SK-N-SH (cell line): ENCODE measurements around the gene TBL1X. TPM values are rescaled to one million over a fixed set of nuclear protein-coding genes. Genes with fewer than 3 reads are reported as not detected.

Experiments
- CTCF ChIA-PET: fragments of 300-600, 350-600 bp; formaldehyde crosslinking; extraction: SDS; loops from one replicate; lab custom pipeline; 2021; lab: Yijun Ruan, JAX
- POLR2A ChIA-PET: fragments of 350-600 bp; sonication (Branson Sonifier 250); formaldehyde crosslinking; extraction: SDS; loops from one replicate; lab custom pipeline; 2020; ENCODE audit warnings: antibody characterized with exemption, inconsistent platforms; lab: Yijun Ruan, JAX
- DNase-seq: peaks from one replicate; pipeline ENCODE4 v3.0.0; 2012
- H2AFZ ChIP-seq: fragments of 200-600 bp; sonication (generic); 2 replicates; pipeline ENCODE4 v1.8.1; 2016; ENCODE audit warnings: antibody characterized with exemption, mild to moderate bottlenecking, low read depth
- H3F3A ChIP-seq: fragments of 200-600 bp; sonication (generic); replicated peaks from 2 replicates; pipeline ENCODE3; 2016; ENCODE audit warnings: antibody characterized with exemption, mild to moderate bottlenecking; ENCODE audit not compliant: insufficient read depth
- H3K27ac ChIP-seq, 2 experiments: fragments of 200-500 bp in 1 of 2; fragments of 200-600 bp in 1 of 2; sonication (Bioruptor generic) in 1 of 2; sonication (generic), shearing (Covaris generic) in 1 of 2; 2 replicates each; pipeline versions ENCODE4 v1.5.1 to v1.6.1; 2014 to 2016; ENCODE audit warnings: low read depth in 2 of 2, inconsistent platforms in 1 of 2, low read length in 1 of 2, mild to moderate bottlenecking in 1 of 2, mixed read lengths in 1 of 2
- H3K27me3 ChIP-seq: fragments of 200-600 bp; sonication (generic), shearing (Covaris generic); 2 replicates; pipeline ENCODE4 v1.6.1; 2016; ENCODE audit warnings: mixed run types; ENCODE audit not compliant: insufficient read depth
- H3K36me3 ChIP-seq, 2 experiments: fragments of 200-500 bp in 1 of 2; fragments of 200-600 bp in 1 of 2; sonication (Bioruptor generic) in 1 of 2; sonication (generic) in 1 of 2; replicated peaks in 1 of 2; 2 replicates each; pipeline versions ENCODE3 to v1.5.1; 2014 to 2016; ENCODE audit warnings: low read length in 1 of 2, mild to moderate bottlenecking in 1 of 2; ENCODE audit not compliant: insufficient read depth in 2 of 2, control insufficient read depth in 1 of 2
- H3K4me1 ChIP-seq, 2 experiments: fragments of 200-500 bp in 1 of 2; fragments of 200-600 bp in 1 of 2; sonication (Bioruptor generic) in 1 of 2; sonication (generic), shearing (Covaris generic) in 1 of 2; 2 replicates each; pipeline versions ENCODE4 v1.5.1 to v1.6.1; 2014 to 2016; ENCODE audit warnings: low read depth in 1 of 2, low read length in 1 of 2, mixed run types in 1 of 2; ENCODE audit not compliant: insufficient read depth in 2 of 2, control insufficient read depth in 1 of 2
- H3K4me2 ChIP-seq: fragments of 200-600 bp; sonication (generic), shearing (Covaris generic); 2 replicates; pipeline ENCODE4 v1.6.1; 2017; ENCODE audit warnings: mixed run types
- H3K4me3 ChIP-seq, 2 experiments: fragments of 200-500 bp in 1 of 2; fragments of 200-600 bp in 1 of 2; sonication (Bioruptor generic) in 1 of 2; sonication (generic), shearing (Covaris generic) in 1 of 2; 2 replicates each; pipeline versions ENCODE4 v1.5.1 to v1.8.1; 2014 to 2016; ENCODE audit warnings: low read depth in 2 of 2, inconsistent platforms in 1 of 2, low read length in 1 of 2, mild to moderate bottlenecking in 1 of 2, mixed read lengths in 1 of 2, moderate library complexity in 1 of 2
- H3K79me2 ChIP-seq: fragments of 200-600 bp; sonication (generic); 2 replicates; pipeline ENCODE4 v1.8.1; 2017; ENCODE audit warnings: mild to moderate bottlenecking; ENCODE audit not compliant: insufficient read depth
- H3K9ac ChIP-seq: fragments of 200-600 bp; sonication (generic); 2 replicates; pipeline ENCODE4 v1.6.1; 2017; ENCODE audit warnings: mixed run types
- H3K9me2 ChIP-seq: fragments of 200-600 bp; sonication (generic); 2 replicates; pipeline ENCODE4 v1.6.1; 2017; ENCODE audit warnings: mixed run types
- H3K9me3 ChIP-seq: fragments of 200-600 bp; sonication (generic); 2 replicates; pipeline ENCODE4 v1.6.1; 2017; ENCODE audit warnings: mixed run types, mild to moderate bottlenecking, moderate library complexity
- H4K20me1 ChIP-seq: fragments of 200-600 bp; sonication (generic); 2 replicates; pipeline ENCODE4 v1.6.1; 2017; ENCODE audit warnings: mild to moderate bottlenecking, mixed run types; ENCODE audit not compliant: insufficient read depth
- EZH2phosphoT487 ChIP-seq: fragments of 200-600 bp; sonication (generic); IDR thresholded peaks from 2 replicates; pipeline ENCODE4 v1.6.1; 2017; ENCODE audit warnings: low read depth, mixed run types, mild to moderate bottlenecking, antibody characterized with exemption, moderate library complexity, borderline replicate concordance
- NFIC ChIP-seq: IDR thresholded peaks from 2 replicates; pipeline ENCODE4 v1.4.0; 2012; ENCODE audit warnings: borderline replicate concordance
- NRF1 ChIP-seq: IDR thresholded peaks from 2 replicates; pipeline ENCODE4 v1.6.1; 2012; ENCODE audit warnings: low read depth, mild to moderate bottlenecking, low read length
- PBX3 ChIP-seq: IDR thresholded peaks from 2 replicates; pipeline ENCODE4; 2012
- RCOR1 ChIP-seq: fragments of 150-350 bp; IDR thresholded peaks from 2 replicates; pipeline ENCODE4 v1.6.1; 2017; ENCODE audit warnings: antibody characterized with exemption, low read length
- REST ChIP-seq: IDR thresholded peaks from 2 replicates; pipeline ENCODE4 v1.6.1; 2012; ENCODE audit warnings: mild to moderate bottlenecking, low read depth, low read length, moderate library complexity
- SIN3A ChIP-seq: IDR thresholded peaks from 2 replicates; pipeline ENCODE4 v1.6.1; 2012; ENCODE audit warnings: low read depth, mild to moderate bottlenecking, low read length, moderate library complexity, borderline replicate concordance
- SMC3 ChIP-seq: IDR thresholded peaks from 2 replicates; pipeline ENCODE4 v1.6.1; 2012; ENCODE audit warnings: low read depth, low read length, improper control_type of control experiment
- TAF1 ChIP-seq: IDR thresholded peaks from 2 replicates; pipeline ENCODE4 v1.6.1; 2012; ENCODE audit warnings: low read depth, mild to moderate bottlenecking, low read length, moderate library complexity, borderline replicate concordance
- USF2 ChIP-seq: fragments of 150-350 bp; IDR thresholded peaks from 2 replicates; pipeline ENCODE4 v1.6.1; 2017; ENCODE audit warnings: antibody characterized with exemption, low read length, low read depth, borderline replicate concordance
- ZBTB33 ChIP-seq: IDR thresholded peaks from 2 replicates; pipeline ENCODE4 v1.4.0; 2012; ENCODE audit warnings: low read depth, borderline replicate concordance
- WGBS: methylation state at CpG from one replicate; pipeline ENCODE4 v1.1.6; 2017; ENCODE audit warnings: low lambda C conversion rate; 5-methylcytosine and 5-hydroxymethylcytosine counted together
- polyA plus RNA-seq, 3 experiments: library from polyadenylated mRNA; depleted of rRNA; stranded (reverse); fragments of >200 nt; gene quantifications; 2 replicates each; pipeline ENCODE4 v1.2.3, GENCODE V29; 2012
- TF ChIP-seq, protein P1 (sequence below): IDR thresholded peaks from 2 replicates; pipeline ENCODE4 v1.4.0; 2012; ENCODE audit warnings: low read depth, borderline replicate concordance
- TF ChIP-seq, protein P2 (sequence below): fragments of 150-350 bp; IDR thresholded peaks from 2 replicates; pipeline ENCODE4 v1.6.1; 2016; ENCODE audit warnings: mild to moderate bottlenecking, low read depth, low read length
- TF ChIP-seq, protein P3 (sequence below): fragments of 200-600 bp; sonication (generic); IDR thresholded peaks from 2 replicates; pipeline ENCODE4 v1.6.1; 2017; ENCODE audit warnings: antibody characterized with exemption, mild to moderate bottlenecking, moderate library complexity

The TBL1X gene
- polyA plus RNA-seq, 1 of the 3 experiments (the other 2 are of a cell fraction) = 10.6 TPM

DNA sequence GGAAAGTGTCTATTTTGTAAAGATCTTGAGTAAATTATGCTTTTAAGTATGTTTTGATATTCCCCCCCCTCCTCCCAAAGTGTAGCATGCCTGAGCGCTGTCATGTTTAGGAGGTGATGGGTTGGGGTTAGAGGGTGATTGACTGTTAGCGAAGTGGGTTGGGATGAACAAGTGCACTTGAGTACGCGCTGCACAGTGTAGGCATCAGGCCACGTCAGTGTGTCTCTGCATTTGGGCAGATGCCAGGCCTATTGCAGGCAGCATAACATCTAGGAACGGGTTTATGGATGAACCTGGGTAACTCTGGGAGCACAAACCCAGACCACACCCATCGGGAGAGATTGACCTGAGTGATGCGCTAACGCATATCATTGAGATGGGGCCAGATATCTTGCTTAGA is 111.2 kb downstream of the TBL1X start:
- H3K4me3 ChIP-seq = no peak overlapping the region
- H3K9ac ChIP-seq = no peak overlapping the region
- peaks cover 0 to 17% of the 10 kb centered on the region in 2 experiments; a peak in 1 of 4 replicates for H3K4me1 ChIP-seq
- H3K9me2 ChIP-seq = no peaks in the 10 kb centered on the region
- no peak for DNase-seq
- H3K27me3 ChIP-seq = no peaks in the 10 kb centered on the region; the same call in 1 of the 2 replicates
- no peaks in the 10 kb centered on the region for H3K36me3 ChIP-seq
- no peak overlapping the region for H2AFZ ChIP-seq
- 72% methylated on average over 7 of the region's 9 CpGs for WGBS
- no peaks in the 10 kb centered on the region for H3F3A ChIP-seq
- TF ChIP-seq, protein P1, sequence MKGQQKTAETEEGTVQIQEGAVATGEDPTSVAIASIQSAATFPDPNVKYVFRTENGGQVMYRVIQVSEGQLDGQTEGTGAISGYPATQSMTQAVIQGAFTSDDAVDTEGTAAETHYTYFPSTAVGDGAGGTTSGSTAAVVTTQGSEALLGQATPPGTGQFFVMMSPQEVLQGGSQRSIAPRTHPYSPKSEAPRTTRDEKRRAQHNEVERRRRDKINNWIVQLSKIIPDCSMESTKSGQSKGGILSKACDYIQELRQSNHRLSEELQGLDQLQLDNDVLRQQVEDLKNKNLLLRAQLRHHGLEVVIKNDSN = no peak
- TF ChIP-seq SMC3 (no peak), REST (no peak), SIN3A (no peak), NFIC (no peak), ZBTB33 (no peak), TAF1 (no peak), PBX3 (no peak), EZH2phosphoT487 (no peak), RCOR1 (no peak), USF2 (no peak), NRF1 (no peak)
- TF ChIP-seq, protein P2, sequence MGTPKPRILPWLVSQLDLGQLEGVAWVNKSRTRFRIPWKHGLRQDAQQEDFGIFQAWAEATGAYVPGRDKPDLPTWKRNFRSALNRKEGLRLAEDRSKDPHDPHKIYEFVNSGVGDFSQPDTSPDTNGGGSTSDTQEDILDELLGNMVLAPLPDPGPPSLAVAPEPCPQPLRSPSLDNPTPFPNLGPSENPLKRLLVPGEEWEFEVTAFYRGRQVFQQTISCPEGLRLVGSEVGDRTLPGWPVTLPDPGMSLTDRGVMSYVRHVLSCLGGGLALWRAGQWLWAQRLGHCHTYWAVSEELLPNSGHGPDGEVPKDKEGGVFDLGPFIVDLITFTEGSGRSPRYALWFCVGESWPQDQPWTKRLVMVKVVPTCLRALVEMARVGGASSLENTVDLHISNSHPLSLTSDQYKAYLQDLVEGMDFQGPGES = no peak
- TF ChIP-seq, protein P3, sequence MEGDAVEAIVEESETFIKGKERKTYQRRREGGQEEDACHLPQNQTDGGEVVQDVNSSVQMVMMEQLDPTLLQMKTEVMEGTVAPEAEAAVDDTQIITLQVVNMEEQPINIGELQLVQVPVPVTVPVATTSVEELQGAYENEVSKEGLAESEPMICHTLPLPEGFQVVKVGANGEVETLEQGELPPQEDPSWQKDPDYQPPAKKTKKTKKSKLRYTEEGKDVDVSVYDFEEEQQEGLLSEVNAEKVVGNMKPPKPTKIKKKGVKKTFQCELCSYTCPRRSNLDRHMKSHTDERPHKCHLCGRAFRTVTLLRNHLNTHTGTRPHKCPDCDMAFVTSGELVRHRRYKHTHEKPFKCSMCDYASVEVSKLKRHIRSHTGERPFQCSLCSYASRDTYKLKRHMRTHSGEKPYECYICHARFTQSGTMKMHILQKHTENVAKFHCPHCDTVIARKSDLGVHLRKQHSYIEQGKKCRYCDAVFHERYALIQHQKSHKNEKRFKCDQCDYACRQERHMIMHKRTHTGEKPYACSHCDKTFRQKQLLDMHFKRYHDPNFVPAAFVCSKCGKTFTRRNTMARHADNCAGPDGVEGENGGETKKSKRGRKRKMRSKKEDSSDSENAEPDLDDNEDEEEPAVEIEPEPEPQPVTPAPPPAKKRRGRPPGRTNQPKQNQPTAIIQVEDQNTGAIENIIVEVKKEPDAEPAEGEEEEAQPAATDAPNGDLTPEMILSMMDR = no peak
- TF ChIP-seq, all 33 proteins: peak for 0
- H3K9me3 ChIP-seq = no peaks in the 10 kb centered on the region
- no peaks in the 10 kb centered on the region for H4K20me1 ChIP-seq
- CTCF ChIA-PET = no interaction called here
- H3K27ac ChIP-seq = no peak overlapping the region
- H3K79me2 ChIP-seq = no peaks in the 10 kb centered on the region; the same call in 1 of the 2 replicates
- no peak overlapping the region for H3K4me2 ChIP-seq
- POLR2A ChIA-PET = no interaction called here
